Tibial nerve (tissue), 4 donors: Measurements from ENCODE around the gene IBA57. TPM values are rescaled to one million over a fixed set of nuclear protein-coding genes. Genes with fewer than 3 reads are reported as not detected.

Experiments
- DNase-seq, 2 donors: peaks; one replicate each; pipeline ENCODE4 v3.0.0-alpha.2; 2019; ENCODE audit warnings: low spot score in 2 of 2
- H3K27ac ChIP-seq, 4 donors: fragments of 200-600 bp; sonication (generic) in 3 of 4; one replicate each; pipeline ENCODE4 v1.5.1; 2017 to 2019; ENCODE audit warnings: mild to moderate bottlenecking in 1 of 4
- H3K27me3 ChIP-seq, 2 donors: fragments of 200-600 bp; sonication (generic) in 1 of 2; one replicate each; pipeline versions ENCODE4 v1.5.1 to v1.6.0; 2017 to 2019
- H3K36me3 ChIP-seq, 3 donors: fragments of 200-600 bp; sonication (generic); one replicate each; pipeline ENCODE4 v1.5.1; 2018 to 2019
- H3K4me1 ChIP-seq, 4 donors: fragments of 200-600 bp; sonication (generic) in 3 of 4; one replicate each; pipeline ENCODE4 v1.5.1; 2017 to 2019
- H3K4me3 ChIP-seq, 4 donors: fragments of 200-600 bp; sonication (generic) in 3 of 4; one replicate each; pipeline ENCODE4 v1.5.1; 2017 to 2019; ENCODE audit warnings: mild to moderate bottlenecking in 1 of 4, moderate library complexity in 1 of 4
- H3K9me3 ChIP-seq, 4 donors: fragments of 200-600 bp; sonication (generic) in 3 of 4; one replicate each; pipeline ENCODE4 v1.5.1; 2017 to 2019
- EP300 ChIP-seq, 2 donors: sonication (generic); formaldehyde crosslinking; IDR thresholded peaks; one replicate each; pipeline ENCODE4 v1.6.1; 2017; ENCODE audit warnings: antibody characterized with exemption in 2 of 2, mild to moderate bottlenecking in 1 of 2
- POLR2A ChIP-seq, 2 donors: fragments of 450-650 bp; IDR thresholded peaks; one replicate each; pipeline ENCODE4 v1.6.1; 2017; ENCODE audit warnings: antibody characterized with exemption in 2 of 2, mild to moderate bottlenecking in 2 of 2, moderate library complexity in 2 of 2
- WGBS, 2 donors: methylation state at CpG; one replicate each; pipeline ENCODE4 v1.1.5; 2018; 5-methylcytosine and 5-hydroxymethylcytosine counted together
- total RNA-seq, 4 donors: library from RNA; depleted of rRNA; stranded (reverse); fragments of >200 nt; gene quantifications; one replicate each; pipeline ENCODE4 v1.1.0, GENCODE V29; 2016
- TF ChIP-seq, protein P1 (sequence below), 5 experiments: fragments of 200-600 bp in 3 of 5; fragments of 450-650 bp in 2 of 5; sonication (generic) in 3 of 5; IDR thresholded peaks; one replicate each; pipeline ENCODE4 v1.5.1; 2016 to 2019; ENCODE audit warnings: antibody characterized with exemption in 5 of 5, mild to moderate bottlenecking in 3 of 5, moderate library complexity in 2 of 5

Gene IBA57
- total RNA-seq, 4 donors from 2014 or later: 5.5 to 17.8 (median 9.2) TPM

DNA sequence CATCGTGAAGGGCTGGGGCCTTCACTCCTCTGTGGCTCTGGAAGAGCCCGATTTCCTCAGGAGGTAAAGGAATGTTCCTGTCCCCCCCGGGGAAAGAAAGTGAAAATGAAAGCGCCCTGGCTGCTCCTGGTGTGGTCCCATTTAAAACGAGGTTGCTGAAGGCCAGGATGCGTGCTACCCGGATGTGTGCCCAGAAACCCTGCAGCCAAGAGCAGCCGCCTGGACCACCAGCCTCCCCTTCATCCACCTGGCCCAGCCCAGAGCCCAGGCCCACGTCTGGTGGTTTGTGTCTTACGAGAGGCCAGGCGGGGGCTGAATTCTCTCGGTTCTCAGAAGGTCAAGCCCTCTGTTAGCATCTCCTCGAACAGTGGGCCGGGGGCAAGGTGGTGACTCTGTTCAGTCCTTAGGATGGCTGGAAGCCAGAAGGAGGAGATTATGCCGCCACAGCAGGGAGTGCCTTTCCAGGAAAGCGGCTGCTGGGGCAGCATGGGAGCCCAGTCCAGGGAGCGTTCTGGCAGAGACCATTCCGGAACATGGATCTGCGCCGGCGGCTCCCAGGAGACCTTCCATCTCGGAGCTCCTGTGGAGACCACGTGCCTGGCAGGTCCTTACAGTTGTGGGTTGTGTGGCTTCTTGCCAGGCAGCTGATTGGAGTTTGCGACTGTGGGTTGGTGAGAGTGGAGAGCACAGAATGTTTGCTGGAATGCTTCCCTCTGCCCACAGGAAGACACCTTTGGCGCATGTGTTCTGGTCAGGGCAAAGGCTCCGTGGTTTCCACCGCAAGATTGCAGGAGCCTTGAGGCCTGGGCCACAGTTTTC lies 24.2 kb upstream of the IBA57 start:
- Histone ChIP-seq H3K27ac (peak overlapping the region; percentile 96 to 98 (median 97)), H3K36me3 (peaks cover 0 to 16% (median 0%) of the 10 kb centered on the region in 3 donors), H3K4me1 (peaks cover 0 to 52% (median 38%) of the 10 kb centered on the region in 4 donors), H3K9me3 (no peaks in the 10 kb centered on the region), H3K4me3 (peak overlapping the region; percentile 79 to 97 (median 86)), H3K27me3 (no peaks in the 10 kb centered on the region)
- peak; percentile 50 to 83 for TF ChIP-seq EP300 (IDR thresholded peaks at IDR 0.05)
- no peak for TF ChIP-seq POLR2A (IDR thresholded peaks at IDR 0.05)
- TF ChIP-seq, protein P1, sequence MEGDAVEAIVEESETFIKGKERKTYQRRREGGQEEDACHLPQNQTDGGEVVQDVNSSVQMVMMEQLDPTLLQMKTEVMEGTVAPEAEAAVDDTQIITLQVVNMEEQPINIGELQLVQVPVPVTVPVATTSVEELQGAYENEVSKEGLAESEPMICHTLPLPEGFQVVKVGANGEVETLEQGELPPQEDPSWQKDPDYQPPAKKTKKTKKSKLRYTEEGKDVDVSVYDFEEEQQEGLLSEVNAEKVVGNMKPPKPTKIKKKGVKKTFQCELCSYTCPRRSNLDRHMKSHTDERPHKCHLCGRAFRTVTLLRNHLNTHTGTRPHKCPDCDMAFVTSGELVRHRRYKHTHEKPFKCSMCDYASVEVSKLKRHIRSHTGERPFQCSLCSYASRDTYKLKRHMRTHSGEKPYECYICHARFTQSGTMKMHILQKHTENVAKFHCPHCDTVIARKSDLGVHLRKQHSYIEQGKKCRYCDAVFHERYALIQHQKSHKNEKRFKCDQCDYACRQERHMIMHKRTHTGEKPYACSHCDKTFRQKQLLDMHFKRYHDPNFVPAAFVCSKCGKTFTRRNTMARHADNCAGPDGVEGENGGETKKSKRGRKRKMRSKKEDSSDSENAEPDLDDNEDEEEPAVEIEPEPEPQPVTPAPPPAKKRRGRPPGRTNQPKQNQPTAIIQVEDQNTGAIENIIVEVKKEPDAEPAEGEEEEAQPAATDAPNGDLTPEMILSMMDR (IDR thresholded peaks at IDR 0.05): no peak
- 25 to 33% methylated on average over 22 to 27 of the region's 27 CpGs for WGBS, 2 donors
- peak; percentile 68 to 74 for DNase-seq

DNA sequence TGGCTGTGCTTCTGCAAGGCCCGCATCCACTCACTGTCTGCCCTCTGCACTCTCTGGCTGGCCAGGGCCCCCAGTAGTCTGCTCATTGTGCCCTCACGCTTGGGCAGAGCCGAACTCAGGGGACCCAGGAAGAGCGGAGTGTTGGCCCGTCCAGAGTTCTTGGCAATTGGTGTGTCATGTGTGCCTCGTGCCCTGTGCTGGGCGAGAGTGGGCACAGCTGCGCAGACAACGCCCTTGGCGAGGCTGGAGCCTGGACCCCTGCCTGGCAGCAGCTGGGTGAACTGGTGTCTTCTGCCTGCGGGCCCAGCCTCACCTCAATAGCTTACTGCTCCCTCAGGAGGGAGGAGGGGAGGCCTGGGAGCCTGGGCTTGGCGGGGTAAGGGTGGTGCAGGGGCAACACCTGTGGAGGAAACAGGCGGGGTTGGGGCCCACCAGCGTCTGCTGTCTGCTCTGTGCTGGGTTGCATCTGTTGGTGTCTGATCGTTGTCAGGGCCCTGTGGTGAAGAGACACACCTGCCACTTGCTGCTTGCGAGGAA lies 23.4 kb upstream of the IBA57 start:
- H3K36me3 ChIP-seq: peaks cover 0 to 24% (median 0%) of the 10 kb centered on the region in 3 donors
- TF ChIP-seq POLR2A (IDR thresholded peaks at IDR 0.05) (no peak), EP300 (IDR thresholded peaks at IDR 0.05) (no peak)
- TF ChIP-seq, protein P1 (IDR thresholded peaks at IDR 0.05): no peak
- DNase-seq: peak in 1 of 2 donors; percentile 13
- H3K27ac ChIP-seq: peak overlapping the region; percentile 96 to 98 (median 97)
- H3K27me3 ChIP-seq: no peaks in the 10 kb centered on the region
- 77 to 90% methylated on average over 11 to 12 of the region's 16 CpGs for WGBS, 2 donors
- H3K4me3 ChIP-seq: peak overlapping the region in 3 of 4 donors; percentile 79 to 86 (median 86)
- H3K4me1 ChIP-seq: peaks cover 0 to 60% (median 38%) of the 10 kb centered on the region in 4 donors
- no peaks in the 10 kb centered on the region for H3K9me3 ChIP-seq

GRCh38 chr1:228142701-228143136 lies 22.9 kb upstream of the IBA57 start:
- Histone ChIP-seq H3K27me3 (no peaks in the 10 kb centered on the region), H3K4me3 (peak overlapping the region in 1 of 4 donors; percentile 79), H3K4me1 (peaks cover 0 to 62% (median 38%) of the 10 kb centered on the region in 4 donors), H3K9me3 (no peaks in the 10 kb centered on the region), H3K27ac (peak overlapping the region; percentile 96 to 98 (median 97)), H3K36me3 (peaks cover 0 to 29% (median 5%) of the 10 kb centered on the region in 3 donors)
- TF ChIP-seq, protein P1 (IDR thresholded peaks at IDR 0.05): no peak
- TF ChIP-seq POLR2A (IDR thresholded peaks at IDR 0.05) (no peak), EP300 (IDR thresholded peaks at IDR 0.05) (no peak)
- WGBS, 2 donors: 69 to 76% methylated on average over 11 of the region's 11 CpGs
- DNase-seq: peak in 1 of 2 donors; percentile 12

GRCh38 chr1:228143480-228144192 lies 22.0 kb upstream of the IBA57 start:
- peaks cover 0 to 71% (median 39%) of the 10 kb centered on the region in 4 donors for H3K4me1 ChIP-seq
- no peaks in the 10 kb centered on the region for H3K27me3 ChIP-seq
- H3K36me3 ChIP-seq: peaks cover 0 to 38% (median 7%) of the 10 kb centered on the region in 3 donors
- TF ChIP-seq EP300 (IDR thresholded peaks at IDR 0.05) (no peak), POLR2A (IDR thresholded peaks at IDR 0.05) (no peak)
- TF ChIP-seq, protein P1 (IDR thresholded peaks at IDR 0.05): no peak
- H3K4me3 ChIP-seq: no peak overlapping the region
- H3K9me3 ChIP-seq: no peaks in the 10 kb centered on the region
- 80 to 84% methylated on average over 12 of the region's 12 CpGs for WGBS, 2 donors
- peak overlapping the region in 1 of 4 donors; percentile 96 for H3K27ac ChIP-seq
- DNase-seq: no peak
